Mesenchymal stem cell (in vitro differentiated cells and primary cell): ENCODE measurements around the gene NFATC1.

Experiments
- DNase-seq: peaks from one replicate; pipeline ENCODE4 v3.0.0-alpha.2; 2013
- H2AFZ ChIP-seq: one replicate; pipeline ENCODE4 v1.6.1; 2013; ENCODE audit warnings: low read depth, mild to moderate bottlenecking, control low read depth, inconsistent platforms, low read length, moderate library complexity
- H2AK5ac ChIP-seq: 2 replicates; pipeline ENCODE4 v1.6.1; 2013; ENCODE audit warnings: low read length, moderate library complexity, mild to moderate bottlenecking, inconsistent platforms; ENCODE audit not compliant: severe bottlenecking
- H2BK120ac ChIP-seq: one replicate; pipeline ENCODE4 v1.6.1; 2013; ENCODE audit warnings: low read depth, mild to moderate bottlenecking, inconsistent platforms, low read length, moderate library complexity
- H2BK12ac ChIP-seq, 2 experiments: one replicate each; pipeline ENCODE4 v1.6.1; 2013; ENCODE audit warnings: inconsistent platforms in 2 of 2, low read length in 2 of 2, mild to moderate bottlenecking in 2 of 2, moderate library complexity in 2 of 2, control low read depth in 1 of 2
- H2BK15ac ChIP-seq: one replicate; pipeline ENCODE4 v1.6.1; 2013; ENCODE audit warnings: mild to moderate bottlenecking, low read depth, inconsistent platforms; ENCODE audit not compliant: poor library complexity, severe bottlenecking
- H2BK5ac ChIP-seq: 2 replicates; pipeline ENCODE4 v1.6.1; 2013; ENCODE audit warnings: low read depth, mild to moderate bottlenecking, low read length, control low read depth, inconsistent platforms; ENCODE audit not compliant: poor library complexity, severe bottlenecking
- H3K14ac ChIP-seq, 2 experiments: one replicate each; pipeline ENCODE4 v1.6.1; 2013; ENCODE audit warnings: inconsistent platforms in 2 of 2, low read length in 2 of 2, control low read depth in 1 of 2, mild to moderate bottlenecking in 1 of 2, moderate library complexity in 1 of 2
- H3K18ac ChIP-seq, 2 experiments: one replicate each; pipeline ENCODE4 v1.6.1; 2013; ENCODE audit warnings: inconsistent platforms in 2 of 2, low read length in 2 of 2, control low read depth in 1 of 2, low read depth in 1 of 2, mild to moderate bottlenecking in 1 of 2
- H3K23ac ChIP-seq, 2 experiments: one replicate each; pipeline ENCODE4 v1.6.1; 2013; ENCODE audit warnings: inconsistent platforms in 2 of 2, low read length in 2 of 2, mild to moderate bottlenecking in 2 of 2, moderate library complexity in 2 of 2, control low read depth in 1 of 2
- H3K27ac ChIP-seq: 2 replicates; pipeline ENCODE4 v1.5.1; 2013; ENCODE audit warnings: mild to moderate bottlenecking, moderate library complexity, low read length, control low read depth, inconsistent platforms; ENCODE audit not compliant: poor library complexity, severe bottlenecking
- H3K27me3 ChIP-seq, 2 experiments: 2 replicates each; pipeline versions ENCODE4 v1.6.1 to v1.7.0; 2013; ENCODE audit warnings: low read length in 2 of 2, mild to moderate bottlenecking in 2 of 2, moderate library complexity in 2 of 2, control low read depth in 1 of 2, inconsistent platforms in 1 of 2; ENCODE audit not compliant: control insufficient read depth in 1 of 2, insufficient read depth in 1 of 2
- H3K36me3 ChIP-seq, 2 experiments: 2 replicates each; pipeline versions ENCODE4 v1.6.1 to v1.7.0; 2013; ENCODE audit warnings: low read length in 2 of 2, control low read depth in 1 of 2, inconsistent platforms in 1 of 2, low read depth in 1 of 2, mild to moderate bottlenecking in 1 of 2; ENCODE audit not compliant: insufficient read depth in 2 of 2, control insufficient read depth in 1 of 2
- H3K4ac ChIP-seq, 2 experiments: one replicate each; pipeline ENCODE4 v1.6.1; 2013; ENCODE audit warnings: inconsistent platforms in 2 of 2, low read length in 2 of 2, mild to moderate bottlenecking in 2 of 2, moderate library complexity in 2 of 2, control low read depth in 1 of 2, low read depth in 1 of 2
- H3K4me1 ChIP-seq: 2 replicates; pipeline ENCODE4 v1.6.1; 2013; ENCODE audit warnings: low read depth, low read length, control low read depth; ENCODE audit not compliant: control insufficient read depth, insufficient read depth
- H3K4me2 ChIP-seq: 2 replicates; pipeline ENCODE4 v1.6.1; 2013; ENCODE audit warnings: low read length, mild to moderate bottlenecking, inconsistent platforms; ENCODE audit not compliant: poor library complexity, severe bottlenecking
- H3K4me3 ChIP-seq, 2 experiments: 2 replicates each; pipeline versions ENCODE4 v1.5.1 to v1.7.0; 2013; ENCODE audit warnings: low read length in 2 of 2, mild to moderate bottlenecking in 2 of 2, control low read depth in 1 of 2, low read depth in 1 of 2; ENCODE audit not compliant: insufficient read depth in 1 of 2
- H3K79me1 ChIP-seq: replicated peaks from 2 replicates; pipeline ENCODE4 v1.6.1; 2013; ENCODE audit warnings: mild to moderate bottlenecking, control low read depth, low read length, inconsistent platforms; ENCODE audit not compliant: poor library complexity, severe bottlenecking
- H3K9ac ChIP-seq: 2 replicates; pipeline ENCODE4 v1.7.0; 2013; ENCODE audit warnings: mild to moderate bottlenecking, low read length, moderate library complexity
- H3K9me3 ChIP-seq: 2 replicates; pipeline ENCODE4 v1.7.0; 2013; ENCODE audit warnings: mild to moderate bottlenecking, low read length; ENCODE audit not compliant: control insufficient read depth
- H4K8ac ChIP-seq: one replicate; pipeline ENCODE4 v1.6.1; 2013; ENCODE audit warnings: inconsistent platforms, mild to moderate bottlenecking, low read length, moderate library complexity
- H4K91ac ChIP-seq: one replicate; pipeline ENCODE4 v1.6.1; 2013; ENCODE audit warnings: mild to moderate bottlenecking, low read length, inconsistent platforms
- WGBS: methylation state at CpG from one replicate; pipeline ENCODE4 v1.1.7; 2013; ENCODE audit warnings: mixed read lengths; 5-methylcytosine and 5-hydroxymethylcytosine counted together

NFATC1 gene

DNA sequence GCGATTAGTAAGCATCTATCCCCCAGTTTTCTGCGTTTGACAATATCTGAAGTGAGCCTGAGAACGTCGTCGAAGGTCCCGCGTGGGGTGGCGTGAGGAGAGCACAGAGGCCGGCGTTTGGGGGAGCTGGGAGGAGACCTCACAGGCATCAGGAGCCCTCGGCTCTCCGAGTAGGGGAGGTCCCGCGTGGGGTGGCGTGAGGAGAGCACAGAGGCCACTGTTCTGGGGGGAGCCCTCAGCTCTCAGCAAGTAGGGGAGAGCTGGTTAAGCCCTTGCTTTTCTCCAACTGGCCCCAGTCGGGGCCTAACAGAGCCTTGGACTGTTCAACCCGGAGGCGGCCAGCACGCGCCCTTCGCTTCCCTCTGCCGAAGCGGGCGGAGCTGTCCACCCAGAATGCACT is 134.3 kb downstream of the NFATC1 start:
- no peak overlapping the region for H2BK120ac ChIP-seq
- H3K4me1 ChIP-seq = peaks cover 11% of the 10 kb centered on the region
- no peaks in the 10 kb centered on the region for H3K36me3 ChIP-seq
- H4K91ac ChIP-seq = no peak overlapping the region
- H3K23ac ChIP-seq = no peak overlapping the region
- H2BK15ac ChIP-seq = no peak overlapping the region
- H3K9me3 ChIP-seq = no peaks in the 10 kb centered on the region
- no peak overlapping the region for H3K4me2 ChIP-seq
- no peak overlapping the region for H3K9ac ChIP-seq
- H4K8ac ChIP-seq = no peak overlapping the region
- H3K18ac ChIP-seq = no peak overlapping the region
- H2BK12ac ChIP-seq = no peak overlapping the region
- DNase-seq = no peak
- no peak overlapping the region for H2AFZ ChIP-seq
- H3K4ac ChIP-seq = no peak overlapping the region
- no peak overlapping the region for H3K27ac ChIP-seq
- 94% methylated on average over 23 of the region's 24 CpGs for WGBS
- H3K14ac ChIP-seq = no peak overlapping the region
- H2AK5ac ChIP-seq = no peak overlapping the region
- no peak overlapping the region for H3K4me3 ChIP-seq
- H3K27me3 ChIP-seq = peaks cover 55 to 59% of the 10 kb centered on the region in 2 experiments
- H3K79me1 ChIP-seq = no peaks in the 10 kb centered on the region
- H2BK5ac ChIP-seq = no peak overlapping the region

DNA sequence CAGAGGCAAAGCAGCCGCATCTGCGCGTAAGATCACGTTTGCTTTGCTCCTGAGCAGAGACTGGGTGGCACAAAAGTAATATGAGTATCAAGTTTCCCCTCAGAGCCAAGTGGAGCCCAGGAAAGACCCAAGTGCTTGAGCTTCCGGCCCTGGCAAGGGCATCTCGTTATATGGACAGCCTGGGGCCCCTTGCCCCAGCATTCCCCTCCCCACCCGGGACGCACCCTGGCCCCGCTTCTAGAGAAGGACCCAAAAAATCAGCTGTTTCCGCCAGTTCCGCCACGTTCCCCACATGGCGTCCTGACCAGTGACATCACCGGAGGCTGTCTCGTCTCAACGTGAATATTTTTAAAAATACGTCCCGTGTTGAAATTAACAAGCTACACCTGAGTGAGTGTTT is 135.1 kb downstream of the NFATC1 start:
- Histone ChIP-seq H4K91ac (no peak overlapping the region), H3K23ac (no peak overlapping the region), H3K14ac (no peak overlapping the region), H4K8ac (no peak overlapping the region), H3K18ac (no peak overlapping the region), H3K79me1 (no peaks in the 10 kb centered on the region), H2AFZ (no peak overlapping the region), H3K27me3 (peaks cover 56 to 62% of the 10 kb centered on the region in 2 experiments), H2BK15ac (no peak overlapping the region), H2BK5ac (no peak overlapping the region), H3K4me2 (no peak overlapping the region), H2BK12ac (no peak overlapping the region), H3K9me3 (no peaks in the 10 kb centered on the region), H3K4me3 (no peak overlapping the region), H2BK120ac (no peak overlapping the region), H2AK5ac (no peak overlapping the region), H3K27ac (no peak overlapping the region), H3K4ac (no peak overlapping the region), H3K9ac (no peak overlapping the region), H3K4me1 (peaks cover 6% of the 10 kb centered on the region), H3K36me3 (no peaks in the 10 kb centered on the region)
- 90% methylated on average over 18 of the region's 18 CpGs for WGBS
- DNase-seq = no peak

DNA sequence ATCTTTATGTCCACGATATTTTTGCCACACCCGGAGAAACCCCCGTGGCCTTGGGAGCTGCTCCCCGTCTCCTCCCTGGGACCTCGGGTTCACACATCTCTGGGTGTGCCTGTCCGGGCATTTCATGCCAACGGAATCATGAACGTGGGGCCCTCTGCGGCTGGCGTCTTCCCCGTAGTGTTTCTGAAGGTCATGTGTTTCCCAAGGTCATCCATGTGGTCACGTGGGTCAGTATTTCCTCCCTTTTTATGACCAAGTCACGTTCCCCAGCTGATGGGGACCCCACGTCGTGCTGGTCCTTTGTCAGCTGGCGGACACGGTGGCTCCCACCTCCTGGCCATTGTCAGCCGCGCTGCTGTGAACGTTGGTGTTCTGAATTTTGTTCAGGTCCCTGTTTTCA is 135.7 kb downstream of the NFATC1 start:
- 92% methylated on average over 20 of the region's 20 CpGs for WGBS
- no peak overlapping the region for H2BK5ac ChIP-seq
- no peak overlapping the region for H3K9ac ChIP-seq
- H3K14ac ChIP-seq = no peak overlapping the region
- no peak overlapping the region for H2BK120ac ChIP-seq
- no peak overlapping the region for H3K4me2 ChIP-seq
- no peaks in the 10 kb centered on the region for H3K79me1 ChIP-seq
- H2AK5ac ChIP-seq = no peak overlapping the region
- H3K4ac ChIP-seq = no peak overlapping the region
- H3K18ac ChIP-seq = no peak overlapping the region
- H2AFZ ChIP-seq = no peak overlapping the region
- no peak overlapping the region for H4K91ac ChIP-seq
- H3K4me3 ChIP-seq = no peak overlapping the region
- no peak overlapping the region for H4K8ac ChIP-seq
- H3K27ac ChIP-seq = no peak overlapping the region
- H2BK15ac ChIP-seq = no peak overlapping the region
- no peak for DNase-seq
- no peak overlapping the region for H2BK12ac ChIP-seq
- no peaks in the 10 kb centered on the region for H3K36me3 ChIP-seq
- peaks cover 56 to 66% of the 10 kb centered on the region in 2 experiments for H3K27me3 ChIP-seq
- no peak overlapping the region for H3K23ac ChIP-seq
- H3K4me1 ChIP-seq = peaks cover under 1% of the 10 kb centered on the region
- H3K9me3 ChIP-seq = no peaks in the 10 kb centered on the region

DNA sequence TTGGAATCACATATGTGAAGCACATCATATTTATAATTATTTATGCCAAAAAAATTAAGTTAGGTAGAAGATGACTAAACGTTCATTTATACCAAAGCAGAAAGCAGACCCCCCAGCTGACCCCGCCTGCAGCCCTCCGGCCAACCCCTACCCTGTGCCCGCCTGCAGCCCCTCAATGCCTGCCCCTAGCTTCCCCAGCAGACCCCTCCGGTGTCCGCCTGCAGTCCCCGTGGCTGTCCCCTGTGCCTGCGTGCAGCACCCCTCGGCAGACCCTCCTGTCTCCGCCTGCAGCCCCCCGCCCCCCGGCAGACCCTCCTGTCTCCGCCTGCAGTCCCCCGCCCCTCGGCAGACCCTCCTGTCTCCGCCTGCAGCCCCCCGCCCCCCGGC is 136.2 kb downstream of the NFATC1 start:
- Histone ChIP-seq H2AK5ac (no peak overlapping the region), H2BK5ac (no peak overlapping the region), H2BK12ac (no peak overlapping the region), H2BK120ac (no peak overlapping the region), H3K4ac (no peak overlapping the region), H3K14ac (no peak overlapping the region), H3K27me3 (peaks cover 54 to 72% of the 10 kb centered on the region in 2 experiments), H3K27ac (no peak overlapping the region), H4K8ac (no peak overlapping the region), H3K4me2 (no peak overlapping the region), H3K9ac (no peak overlapping the region), H3K9me3 (no peaks in the 10 kb centered on the region), H4K91ac (no peak overlapping the region), H3K79me1 (no peaks in the 10 kb centered on the region), H2BK15ac (no peak overlapping the region), H3K4me3 (no peak overlapping the region), H2AFZ (no peak overlapping the region), H3K23ac (no peak overlapping the region), H3K18ac (no peak overlapping the region), H3K4me1 (no peaks in the 10 kb centered on the region), H3K36me3 (no peaks in the 10 kb centered on the region)
- WGBS = 96% methylated on average over 8 of the region's 18 CpGs
- no peak for DNase-seq
